BLaER1 treated with 17β-estradiol and CSF1 and Interleukin-3, amounts not matched to agents 10 nM and 100 nM (cell line): ENCODE data around the gene GPR31.

Experiments used
- H3K27ac ChIP-seq, 11 experiments: shearing (Covaris generic); formaldehyde crosslinking; 2 replicates each; pipeline ENCODE4 v1.8.1; 2022
- H3K27me3 ChIP-seq, 11 experiments: shearing (Covaris generic); formaldehyde crosslinking; 2 replicates each; pipeline ENCODE4 v1.8.1; 2022
- H3K36me3 ChIP-seq, 11 experiments: shearing (Covaris generic); formaldehyde crosslinking; 2 replicates each; pipeline ENCODE4 v1.8.1; 2022
- H3K4me1 ChIP-seq, 10 experiments: shearing (Covaris generic); formaldehyde crosslinking; 2 replicates each; pipeline ENCODE4 v1.8.1; 2022
- H3K4me2 ChIP-seq, 11 experiments: shearing (Covaris generic); formaldehyde crosslinking; 2 replicates each; pipeline ENCODE4 v1.8.1; 2022
- H3K4me3 ChIP-seq, 10 experiments: shearing (Covaris generic); formaldehyde crosslinking; 2 replicates each; pipeline ENCODE4 v1.8.1; 2022
- H3K9ac ChIP-seq, 11 experiments: shearing (Covaris generic); formaldehyde crosslinking; 2 replicates each; pipeline ENCODE4 v1.8.1; 2022
- H3K9me3 ChIP-seq, 11 experiments: shearing (Covaris generic); formaldehyde crosslinking; replicated peaks in 1 of 11; 2 replicates each; pipeline ENCODE4 v1.8.1; 2022
- H4K20me1 ChIP-seq, 11 experiments: shearing (Covaris generic); formaldehyde crosslinking; 2 replicates each; pipeline ENCODE4 v1.8.1; 2022
- Cebpa-rat ChIP-seq, 11 experiments: shearing (Covaris generic); IDR thresholded peaks; 2 replicates each; pipeline ENCODE4 v1.8.1; 2022

Gene GPR31

GRCh38 chr6:167108278-167108677 lies 49.5 kb downstream of the GPR31 start:
- H3K4me2 ChIP-seq, result no peak overlapping the region
- no peak overlapping the region for H3K27ac ChIP-seq
- peaks cover 0 to 17% (median 0%) of the 10 kb centered on the region in 11 experiments; a peak in 4 of 22 replicates for H3K27me3 ChIP-seq
- peaks cover 8 to 53% (median 48%) of the 10 kb centered on the region in 10 experiments for H3K4me1 ChIP-seq
- H3K9me3 ChIP-seq, result peaks cover 15 to 34% (median 30%) of the 10 kb centered on the region in 11 experiments
- H3K9ac ChIP-seq, result no peak overlapping the region
- H3K36me3 ChIP-seq, result no peaks in the 10 kb centered on the region; a peak in 1 of 22 replicates
- TF ChIP-seq Cebpa-rat (IDR thresholded peaks at IDR 0.05), result no peak
- no peak overlapping the region for H3K4me3 ChIP-seq
- no peaks in the 10 kb centered on the region for H4K20me1 ChIP-seq

GRCh38 chr6:167107787-167108186 lies 50.0 kb downstream of the GPR31 start:
- no peaks in the 10 kb centered on the region; a peak in 1 of 22 replicates for H3K36me3 ChIP-seq
- no peak overlapping the region for H3K4me2 ChIP-seq
- peaks cover 15 to 34% (median 30%) of the 10 kb centered on the region in 11 experiments for H3K9me3 ChIP-seq
- H3K4me3 ChIP-seq, result no peak overlapping the region
- no peak overlapping the region for H3K27ac ChIP-seq
- H3K27me3 ChIP-seq, result peaks cover 0 to 12% (median 0%) of the 10 kb centered on the region in 11 experiments; a peak in 4 of 22 replicates
- H3K4me1 ChIP-seq, result peaks cover 8 to 53% (median 48%) of the 10 kb centered on the region in 10 experiments
- no peak overlapping the region for H3K9ac ChIP-seq
- TF ChIP-seq Cebpa-rat (IDR thresholded peaks at IDR 0.05), result no peak
- H4K20me1 ChIP-seq, result no peaks in the 10 kb centered on the region

GRCh38 chr6:167106406-167106805 lies 51.4 kb downstream of the GPR31 start:
- Histone ChIP-seq H3K4me3 (no peak overlapping the region), H3K9me3 (peaks cover 15 to 34% (median 30%) of the 10 kb centered on the region in 11 experiments), H3K27me3 (no peaks in the 10 kb centered on the region), H3K36me3 (no peaks in the 10 kb centered on the region; a peak in 1 of 22 replicates), H4K20me1 (no peaks in the 10 kb centered on the region), H3K9ac (no peak overlapping the region), H3K4me2 (no peak overlapping the region), H3K27ac (no peak overlapping the region), H3K4me1 (peaks cover 8 to 53% (median 43%) of the 10 kb centered on the region in 10 experiments)
- no peak for TF ChIP-seq Cebpa-rat (IDR thresholded peaks at IDR 0.05)
